Transverse colon (tissue), 3 donors: Measurements from ENCODE around the gene HNRNPL.

Experiments used
- CTCF ChIP-seq, 5 experiments: fragments of 200-600 bp in 3 of 5; fragments of 450-650 bp in 2 of 5; sonication (generic) in 3 of 5; IDR thresholded peaks; 1 replicate in 2 of 5; 2 replicates in 3 of 5; pipeline ENCODE4 v1.5.1; 2016 to 2017; ENCODE audit warnings: antibody characterized with exemption in 5 of 5, inconsistent platforms in 3 of 5, mild to moderate bottlenecking in 2 of 5, moderate library complexity in 1 of 5
- EP300 ChIP-seq: sonication (generic); formaldehyde crosslinking; IDR thresholded peaks from one replicate; pipeline ENCODE4 v1.6.1; 2017; ENCODE audit warnings: antibody characterized with exemption, low read depth

- TF ChIP-seq CTCF (IDR thresholded peaks at IDR 0.05) (no peak), EP300 (no peak)
Measured at GRCh38 chr19:38833092-38833425, 16.7 kb downstream of the HNRNPL start.
